Activated naive CD4-positive, alpha-beta T cell treated with anti-CD3 and anti-CD28 coated beads, Interleukin-2, amount 10 ng/mL, durations not matched to agents 5 hours and 36 hours (primary cell): ENCODE measurements around the gene ZNF10. TPM values are rescaled to one million over a fixed set of nuclear protein-coding genes. Genes with fewer than 3 reads are reported as not detected.

Experiments used
- total RNA-seq, 2 experiments: library from RNA; stranded (reverse); gene quantifications; one replicate each; pipeline ENCODE4 v1.2.3, GENCODE V29; 2021

Gene ZNF10
- total RNA-seq = 1 to 10 TPM; 9.2 TPM

DNA sequence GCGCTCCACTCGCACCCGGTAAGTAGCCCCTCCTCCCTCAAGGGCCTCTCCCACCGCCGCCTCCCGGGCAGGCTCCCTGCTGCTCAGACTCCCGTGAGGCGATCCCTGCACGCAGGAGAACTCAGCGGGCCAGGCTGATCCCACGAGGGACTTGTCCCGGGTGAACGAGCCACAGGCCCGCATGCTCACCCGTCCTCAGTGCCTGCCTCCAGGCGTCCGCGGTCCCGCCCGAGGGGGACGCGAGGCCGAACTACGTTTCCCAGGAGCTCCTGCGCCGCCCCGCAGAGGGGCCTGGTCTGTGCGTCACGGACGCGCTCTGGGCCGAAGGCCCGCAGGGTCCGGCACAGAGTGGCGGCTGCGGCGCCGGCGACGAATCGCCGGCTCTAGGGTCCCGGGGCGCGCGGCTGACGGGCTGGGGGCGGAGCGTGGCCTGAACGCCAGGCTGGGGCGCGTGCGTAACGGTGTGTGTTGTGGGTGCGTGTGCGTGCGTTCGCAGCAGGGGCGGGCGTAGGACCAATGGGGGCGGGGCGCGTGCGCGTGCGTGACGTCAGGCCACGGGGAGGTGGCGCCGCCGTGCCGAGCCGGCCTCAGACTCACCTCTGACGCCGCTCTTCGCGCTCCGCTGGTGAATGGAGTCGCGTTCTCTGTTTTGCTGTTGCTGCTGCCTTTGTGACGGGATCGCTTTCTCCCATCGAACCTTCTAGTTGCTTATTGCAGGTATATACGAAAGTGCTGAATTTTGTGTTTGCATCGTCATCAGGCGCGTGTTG is at the start of gene ZNF10, which contains the start of gene ZNF891:
Gene ZNF10 (plus strand): TSS at position 590 of the 770 bp plus-strand sequence. CDS start 13,866 bp downstream, outside the sequence.
Gene ZNF891 (minus strand): TSS at position 237 of the 770 bp plus-strand sequence. CDS start 8,356 bp downstream, outside the sequence.

DNA sequence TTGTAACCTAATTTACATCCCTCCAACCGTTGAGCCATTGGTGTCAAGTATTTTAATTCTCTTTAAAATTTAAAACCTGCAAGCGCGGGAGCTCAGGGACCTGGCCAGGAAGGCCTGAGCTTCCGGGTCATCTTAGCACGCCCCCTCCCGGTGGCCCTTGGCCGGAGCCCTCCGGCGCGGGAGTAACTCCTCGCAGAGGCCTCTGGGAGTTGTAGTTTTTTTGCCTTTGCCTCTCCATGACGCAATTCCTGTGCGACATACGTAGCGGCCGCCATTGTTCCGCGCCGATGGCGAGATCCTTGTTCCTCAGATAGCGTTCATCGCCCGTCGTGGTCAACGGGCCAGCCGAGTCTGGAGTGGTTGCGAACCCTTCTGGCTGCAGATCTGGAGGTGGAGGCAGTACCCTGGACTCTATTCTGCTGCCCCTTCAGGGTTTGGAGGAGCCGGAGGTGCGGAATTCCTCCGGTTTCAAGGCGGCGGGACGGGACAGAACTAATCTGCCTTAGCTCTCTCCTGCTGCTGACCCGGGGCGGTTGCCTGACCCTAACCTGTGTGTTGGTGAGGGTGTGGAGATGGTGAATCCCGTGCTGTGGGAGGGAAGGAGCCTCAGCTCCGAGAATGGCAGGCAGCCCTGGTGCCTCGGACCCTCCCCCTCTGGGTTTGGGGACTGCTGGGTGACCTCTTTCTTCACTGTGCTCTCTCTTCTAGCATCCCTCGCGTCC is 51.0 kb downstream of the ZNF10 start, which contains the start of gene ZNF268:
Gene ZNF268 (plus strand): TSS at position 258 of the 722 bp plus-strand sequence. CDS start 503 bp downstream, outside the sequence.

Other genes starting within 250 kb of the ZNF10 start
- gene CHFR, start 243.0 kb upstream of the ZNF10 start, total RNA-seq = 10 to 100 TPM; 88.5 to 93.7 TPM
- 10 to 100 TPM; 11.3 to 11.7 TPM for gene ZNF605, start 174.3 kb upstream of the ZNF10 start, total RNA-seq
- gene ZNF26, start 144.3 kb upstream of the ZNF10 start, total RNA-seq = 10 to 100 TPM; 20.3 to 21.8 TPM
- 10 to 100 TPM; 25.8 TPM for gene ZNF84, start 93.1 kb upstream of the ZNF10 start, total RNA-seq
- 10 to 100 TPM; 16.3 to 19.5 TPM for gene ZNF140, start 49.7 kb upstream of the ZNF10 start, total RNA-seq
- gene ZNF891, start 353 bp upstream of the ZNF10 start, total RNA-seq = 1 to 10 TPM; 3.0 to 3.4 TPM
- gene ZNF268, start 50.9 kb downstream of the ZNF10 start, total RNA-seq = 10 to 100 TPM; 19.6 to 20.8 TPM
- not detected for gene ANHX, start 105.2 kb downstream of the ZNF10 start, total RNA-seq